Psoas muscle (tissue), 8 donors: ENCODE measurements around the gene MTF2. TPM values are rescaled to one million over a fixed set of nuclear protein-coding genes. Genes with fewer than 3 reads are reported as not detected.

ENCODE experiments used
- ATAC-seq, 4 donors: fragments of 200-7000 bp; cut with Tn5 transposase; one replicate each; pipeline ENCODE4 v1.9.1; 2020; ENCODE audit warnings: moderate library complexity in 3 of 4, mild to moderate bottlenecking in 2 of 4
- DNase-seq, 2 donors: peaks; one replicate each; pipeline ENCODE4 v3.0.0-alpha.2; 2020
- H3K27ac ChIP-seq: fragments of 200-600 bp; one replicate; pipeline ENCODE4 v1.8.0; 2022
- H3K27me3 ChIP-seq, 3 donors: fragments of 200-600 bp in 1 of 3; one replicate each; pipeline versions ENCODE4 v1.6.1 to v1.8.0; 2013 to 2022; ENCODE audit warnings: low read length in 2 of 3, mild to moderate bottlenecking in 2 of 3, moderate library complexity in 1 of 3; ENCODE audit not compliant: insufficient read depth in 3 of 3
- H3K36me3 ChIP-seq, 2 donors: fragments of 200-600 bp in 1 of 2; one replicate each; pipeline versions ENCODE4 v1.6.1 to v1.8.0; 2013 to 2022; ENCODE audit warnings: low read depth in 1 of 2, mild to moderate bottlenecking in 1 of 2, moderate library complexity in 1 of 2; ENCODE audit not compliant: insufficient read depth in 1 of 2
- H3K4me1 ChIP-seq: fragments of 200-600 bp; one replicate; pipeline ENCODE4 v1.8.0; 2022
- H3K4me3 ChIP-seq: fragments of 200-600 bp; one replicate; pipeline ENCODE4 v1.8.0; 2022; ENCODE audit warnings: mild to moderate bottlenecking
- H3K9me3 ChIP-seq: fragments of 200-600 bp; one replicate; pipeline ENCODE4 v1.8.0; 2022
- WGBS, 3 donors: extraction: QIAGEN DNeasy Blood & Tissue Kit; methylation state at CpG; one replicate each; pipeline versions ENCODE4 v1.1.6 to v1.1.7; 2013; 5-methylcytosine and 5-hydroxymethylcytosine counted together
- intact Hi-C, 2 donors: fragments of 100-400 bp; cut with DNase I; formaldehyde crosslinking; loops; one replicate each; pipeline versions ENCODE4 v1.11.0 to v1.14.2; 2022
- polyA plus RNA-seq, 3 donors: library from polyadenylated mRNA; stranded (reverse); fragments of 200-250 nt; gene quantifications; one replicate each; pipeline ENCODE4 v1.2.3, GENCODE V29; 2013
- total RNA-seq, 4 donors: library from RNA; stranded (reverse); fragmentation: NEBNext Ultra II Directional in 2 of 4; extraction: Animal tissue kit (Norgen Biotek cat#: 25700) in 2 of 4; gene quantifications; one replicate each; pipeline versions ENCODE4 v1.2.1 to v1.2.4, GENCODE V29; 2021 to 2023
- TF ChIP-seq, protein P1 (sequence below): fragments of 200-600 bp; IDR thresholded peaks from one replicate; pipeline ENCODE4 v1.8.0; 2022; ENCODE audit warnings: antibody characterized with exemption
- donor health status: healthy with polysubstance abuse.
- donor health status: DM: no; HTN: no; CAD: no; lungs with moderate emphysema.
- donor health status: Bipolar disorder and iron deficiency.
- donor health status: healthy.
- donor health status: DM: yes; HTN: yes; CAD: no.
- donor health status: DM: no; HTN: no; CAD: no.
- donor health status: DM: no; HTN: no; CAD: no.
- donor health status: DM: yes; HTN: yes; CAD: no.

Gene MTF2
- total and polyA plus RNA-seq, 7 donors = 4.1 to 10.6 (median 7.6) TPM

DNA sequence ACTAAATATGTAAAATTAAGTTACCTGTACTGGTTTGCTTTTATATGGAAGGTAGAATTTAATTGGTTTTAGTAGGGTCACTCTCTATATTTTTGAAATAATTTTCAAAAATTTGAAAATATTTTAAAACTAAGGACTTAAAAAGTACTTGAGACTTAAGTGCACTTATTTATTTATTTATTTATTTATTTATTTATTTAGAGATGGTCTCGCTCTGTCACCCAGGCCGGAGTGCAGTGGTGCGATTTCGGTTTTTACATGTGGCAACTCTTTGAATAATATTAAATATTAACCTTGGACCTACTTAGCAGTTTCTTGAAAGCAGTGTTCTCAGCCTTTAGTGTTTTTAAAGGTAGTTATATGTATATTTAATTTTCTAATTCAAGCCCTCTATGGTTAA lies 64.7 kb downstream of the MTF2 start:
- no peak for ATAC-seq
- Histone ChIP-seq H3K36me3 (peaks cover 0 to 25% of the 10 kb centered on the region in 2 donors), H3K4me1 (peaks cover 8% of the 10 kb centered on the region), H3K9me3 (no peaks in the 10 kb centered on the region), H3K27me3 (no peaks in the 10 kb centered on the region), H3K27ac (no peak overlapping the region), H3K4me3 (no peak overlapping the region)
- 96 to 98% (median 97%) methylated on average over 4 of the region's 4 CpGs for WGBS, 3 donors
- intact Hi-C loops = no loop called here
- no peak for DNase-seq
- TF ChIP-seq, protein P1, sequence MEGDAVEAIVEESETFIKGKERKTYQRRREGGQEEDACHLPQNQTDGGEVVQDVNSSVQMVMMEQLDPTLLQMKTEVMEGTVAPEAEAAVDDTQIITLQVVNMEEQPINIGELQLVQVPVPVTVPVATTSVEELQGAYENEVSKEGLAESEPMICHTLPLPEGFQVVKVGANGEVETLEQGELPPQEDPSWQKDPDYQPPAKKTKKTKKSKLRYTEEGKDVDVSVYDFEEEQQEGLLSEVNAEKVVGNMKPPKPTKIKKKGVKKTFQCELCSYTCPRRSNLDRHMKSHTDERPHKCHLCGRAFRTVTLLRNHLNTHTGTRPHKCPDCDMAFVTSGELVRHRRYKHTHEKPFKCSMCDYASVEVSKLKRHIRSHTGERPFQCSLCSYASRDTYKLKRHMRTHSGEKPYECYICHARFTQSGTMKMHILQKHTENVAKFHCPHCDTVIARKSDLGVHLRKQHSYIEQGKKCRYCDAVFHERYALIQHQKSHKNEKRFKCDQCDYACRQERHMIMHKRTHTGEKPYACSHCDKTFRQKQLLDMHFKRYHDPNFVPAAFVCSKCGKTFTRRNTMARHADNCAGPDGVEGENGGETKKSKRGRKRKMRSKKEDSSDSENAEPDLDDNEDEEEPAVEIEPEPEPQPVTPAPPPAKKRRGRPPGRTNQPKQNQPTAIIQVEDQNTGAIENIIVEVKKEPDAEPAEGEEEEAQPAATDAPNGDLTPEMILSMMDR = no peak

DNA sequence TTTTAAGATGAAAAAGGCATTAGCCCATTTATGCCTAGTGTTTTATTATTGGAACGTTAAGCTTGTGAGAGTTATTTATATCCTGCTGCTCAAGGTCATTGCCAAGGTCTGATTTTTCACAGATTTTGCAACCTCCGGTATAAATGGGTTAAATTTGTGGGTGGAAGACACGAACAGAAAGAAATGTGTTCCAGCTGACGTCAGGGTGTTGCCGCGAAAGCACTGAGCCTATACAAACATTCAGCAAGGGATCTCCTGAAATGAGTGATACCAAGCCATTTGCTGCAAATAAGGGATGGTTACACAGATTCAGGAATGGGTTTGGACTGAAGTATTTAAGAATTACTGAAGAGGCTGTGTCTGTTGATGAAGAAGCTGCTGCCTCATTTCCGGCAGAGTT lies 68.9 kb downstream of the MTF2 start:
- no peak for DNase-seq
- Histone ChIP-seq H3K27ac (no peak overlapping the region), H3K4me3 (no peak overlapping the region), H3K9me3 (no peaks in the 10 kb centered on the region), H3K27me3 (no peaks in the 10 kb centered on the region), H3K4me1 (peaks cover 8% of the 10 kb centered on the region), H3K36me3 (peaks cover 8 to 49% of the 10 kb centered on the region in 2 donors)
- TF ChIP-seq, protein P1 = no peak
- intact Hi-C loops = no loop called here
- 35 to 51% (median 37%) methylated on average over 7 of the region's 7 CpGs for WGBS, 3 donors
- ATAC-seq = peak in 1 of 4 donors; percentile 13

DNA sequence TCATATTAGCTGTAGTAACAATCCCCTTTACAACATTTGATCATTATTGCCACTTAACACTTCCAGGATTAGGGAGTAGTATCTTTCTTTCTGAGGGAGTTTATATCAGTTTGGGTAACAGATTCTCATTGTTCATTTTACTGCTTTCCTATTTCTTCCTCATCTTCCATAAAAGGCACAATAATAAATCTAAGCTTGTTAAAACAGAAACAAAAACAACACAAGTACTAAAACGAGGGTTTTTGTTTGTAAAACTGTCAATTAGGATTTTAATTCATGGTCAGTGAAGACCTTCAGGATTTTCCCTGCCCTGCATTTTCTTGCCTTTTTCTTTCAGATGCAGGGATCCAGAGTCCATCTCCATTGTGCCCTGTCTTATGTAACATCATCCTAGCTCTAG lies 71.6 kb downstream of the MTF2 start:
- Histone ChIP-seq H3K27me3 (no peaks in the 10 kb centered on the region), H3K4me1 (peaks cover 8% of the 10 kb centered on the region), H3K4me3 (no peak overlapping the region), H3K36me3 (peaks cover 8 to 73% of the 10 kb centered on the region in 2 donors), H3K9me3 (no peaks in the 10 kb centered on the region), H3K27ac (no peak overlapping the region)
- ATAC-seq (no peak), DNase-seq (no peak)
- WGBS, 3 donors = 23 to 42% (median 25%) methylated on average over 1 of the region's 1 CpG
- TF ChIP-seq, protein P1 = no peak
- intact Hi-C loops = no loop called here

DNA sequence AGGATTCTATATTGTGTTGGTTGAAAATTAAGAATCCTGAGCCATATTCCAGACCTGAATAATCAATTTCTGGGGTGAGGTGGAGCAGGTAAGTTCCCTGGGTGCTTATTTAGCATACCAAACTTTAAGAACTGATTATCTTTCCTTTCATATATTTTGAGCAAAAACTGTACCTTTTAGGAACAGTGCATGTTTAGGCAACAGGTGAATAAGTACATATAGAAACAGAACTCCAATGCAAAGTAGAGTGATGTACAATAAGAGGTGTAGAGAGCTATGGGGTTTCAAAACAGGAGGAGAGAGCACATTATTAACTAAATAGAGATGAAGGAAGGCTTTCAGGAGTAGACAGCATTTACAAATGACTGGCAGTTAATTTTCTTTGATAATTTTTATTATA lies 72.4 kb downstream of the MTF2 start:
- no peak overlapping the region for H3K4me3 ChIP-seq
- peaks cover 8% of the 10 kb centered on the region for H3K4me1 ChIP-seq
- no peaks in the 10 kb centered on the region for H3K9me3 ChIP-seq
- no peaks in the 10 kb centered on the region for H3K27me3 ChIP-seq
- TF ChIP-seq, protein P1 = no peak
- peaks cover 8 to 81% of the 10 kb centered on the region in 2 donors for H3K36me3 ChIP-seq
- intact Hi-C loops = no loop called here
- ATAC-seq = no peak
- H3K27ac ChIP-seq = no peak overlapping the region
- DNase-seq = no peak

DNA sequence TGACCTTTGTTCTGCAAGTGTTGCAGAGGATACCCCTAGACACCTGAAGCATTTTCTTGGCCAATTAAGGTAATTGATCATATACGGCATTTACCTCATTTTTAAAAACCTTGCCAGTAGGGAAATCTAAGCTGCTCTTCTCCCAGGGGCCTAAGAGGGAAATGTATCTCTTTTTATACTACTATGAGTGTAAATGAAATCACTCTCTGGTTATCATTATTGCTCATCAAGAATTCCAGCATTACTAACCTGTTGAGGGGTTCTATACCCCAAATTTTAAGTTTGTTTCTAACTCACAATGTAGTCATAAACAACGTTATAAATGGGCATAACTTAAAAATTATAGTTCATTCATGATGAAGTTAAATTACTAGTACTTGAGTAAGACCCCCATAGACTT lies 73.8 kb downstream of the MTF2 start:
- intact Hi-C loops = no loop called here
- H3K36me3 ChIP-seq = peaks cover 8 to 94% of the 10 kb centered on the region in 2 donors
- H3K27ac ChIP-seq = no peak overlapping the region
- no peak overlapping the region for H3K4me3 ChIP-seq
- H3K4me1 ChIP-seq = peaks cover 3% of the 10 kb centered on the region
- no peaks in the 10 kb centered on the region for H3K27me3 ChIP-seq
- DNase-seq (no peak), ATAC-seq (no peak)
- TF ChIP-seq, protein P1 = no peak
- H3K9me3 ChIP-seq = no peaks in the 10 kb centered on the region
- WGBS, 3 donors = 82 to 90% (median 85%) methylated on average over 2 of the region's 2 CpGs
